GM19043 (cell line): Measurements from ENCODE around the gene GALNT2.

Experiments used
- ATAC-seq: cut with Tn5 transposase; IDR thresholded peaks from one replicate; pipeline ENCODE4 v1.9.1; 2021; ENCODE audit warnings: low read depth; ENCODE audit not compliant: unreplicated experiment

The GALNT2 gene

DNA sequence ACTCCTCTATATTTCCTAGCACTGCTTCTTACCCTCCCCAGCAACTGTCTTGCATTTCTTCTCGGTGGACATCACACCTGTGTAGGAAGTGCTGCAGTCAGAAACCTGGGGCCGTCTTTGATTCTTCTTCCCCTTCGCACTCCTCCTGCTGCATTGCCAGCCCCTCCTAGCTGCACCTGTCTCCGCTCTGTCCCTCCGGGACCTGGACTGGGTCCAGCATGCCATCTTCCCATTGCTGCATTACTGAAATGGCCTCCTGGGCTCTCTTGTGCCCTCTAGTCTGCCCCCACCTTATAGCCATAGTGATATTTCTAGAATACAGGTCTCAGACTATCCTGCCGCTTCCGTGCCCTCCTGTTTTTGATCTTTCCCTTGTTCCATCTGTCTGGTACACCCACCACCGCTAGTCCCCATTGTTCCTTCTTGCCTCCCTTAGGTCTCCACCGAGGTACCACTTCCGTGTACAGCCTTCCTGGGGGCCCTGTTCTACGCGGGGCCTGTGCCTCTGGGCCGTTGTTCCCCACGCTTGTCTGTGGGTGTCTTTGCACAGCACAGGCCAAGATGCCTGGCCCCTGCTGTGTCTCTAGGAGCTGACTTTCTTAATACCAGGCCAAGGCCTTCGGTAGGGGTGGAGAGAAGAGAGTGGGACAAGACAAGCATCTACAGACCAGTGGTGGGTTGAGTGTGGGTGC is 107.6 kb downstream of the GALNT2 start:
- ATAC-seq = no peak

DNA sequence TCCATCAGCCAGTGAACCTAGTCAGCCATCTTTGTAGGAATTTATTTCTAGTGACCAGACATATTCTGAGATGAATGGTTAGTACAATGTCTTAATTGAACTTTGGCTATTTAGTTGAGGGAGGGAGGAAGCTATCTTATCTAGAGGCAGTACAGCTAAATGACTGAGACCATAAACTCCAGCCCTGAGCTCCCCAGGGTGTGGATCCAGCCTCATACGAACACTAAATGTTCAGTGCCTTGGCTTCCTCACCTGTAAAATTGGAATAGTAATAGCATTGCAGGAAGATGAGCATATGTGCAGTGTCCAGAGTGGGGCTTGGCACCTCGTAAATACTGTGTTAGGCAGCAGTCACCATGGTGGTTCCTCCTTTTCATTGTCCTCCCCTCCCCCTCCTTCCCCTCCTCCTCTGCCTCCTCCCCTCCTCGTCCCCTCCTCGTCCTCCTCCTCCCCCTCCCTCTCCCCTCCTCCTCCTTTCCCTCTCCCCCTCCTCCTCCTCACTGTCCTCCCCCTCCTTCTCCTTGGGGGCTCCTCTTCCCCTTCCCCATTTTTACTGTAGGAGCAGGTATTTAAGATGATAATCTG is 108.2 kb downstream of the GALNT2 start:
- ATAC-seq = no peak

DNA sequence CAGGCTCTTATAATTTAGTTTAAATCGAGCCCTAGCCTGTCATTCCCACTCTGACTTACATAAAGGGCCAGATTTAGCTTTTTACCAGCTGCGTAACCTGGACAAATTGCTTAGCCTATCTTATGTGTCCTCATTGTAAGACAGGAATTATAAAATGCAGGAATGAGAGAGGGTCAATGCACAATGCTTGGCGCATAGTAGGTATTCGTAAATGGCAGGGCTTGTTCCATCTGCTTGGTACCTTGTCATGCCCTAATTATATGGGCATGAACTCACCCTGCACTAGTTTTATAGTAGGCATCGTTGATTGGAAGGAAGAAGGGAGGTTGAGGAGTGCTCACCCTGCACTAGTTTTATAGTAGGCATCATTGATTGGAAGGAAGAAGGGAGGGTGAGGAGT is 108.8 kb downstream of the GALNT2 start:
- ATAC-seq = no peak

DNA sequence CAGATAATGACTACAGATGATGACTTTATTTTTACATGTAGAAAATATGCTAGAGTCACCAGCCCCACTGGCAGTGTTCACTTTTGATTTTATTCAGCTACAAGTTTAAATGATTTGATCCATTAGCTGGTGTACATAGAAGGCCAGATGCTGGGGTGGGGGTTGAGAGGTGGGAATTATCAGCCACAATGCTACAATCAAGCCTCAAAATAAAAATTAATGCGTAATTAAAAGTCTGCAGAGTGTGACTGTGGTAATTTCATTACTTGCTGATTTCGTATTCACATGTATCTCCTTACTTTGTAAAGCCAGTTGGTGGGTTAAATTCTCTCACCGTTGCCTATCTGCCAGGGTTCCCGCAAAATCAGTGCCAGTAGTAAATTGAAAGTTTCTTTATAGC is 109.3 kb downstream of the GALNT2 start:
- no peak for ATAC-seq

DNA sequence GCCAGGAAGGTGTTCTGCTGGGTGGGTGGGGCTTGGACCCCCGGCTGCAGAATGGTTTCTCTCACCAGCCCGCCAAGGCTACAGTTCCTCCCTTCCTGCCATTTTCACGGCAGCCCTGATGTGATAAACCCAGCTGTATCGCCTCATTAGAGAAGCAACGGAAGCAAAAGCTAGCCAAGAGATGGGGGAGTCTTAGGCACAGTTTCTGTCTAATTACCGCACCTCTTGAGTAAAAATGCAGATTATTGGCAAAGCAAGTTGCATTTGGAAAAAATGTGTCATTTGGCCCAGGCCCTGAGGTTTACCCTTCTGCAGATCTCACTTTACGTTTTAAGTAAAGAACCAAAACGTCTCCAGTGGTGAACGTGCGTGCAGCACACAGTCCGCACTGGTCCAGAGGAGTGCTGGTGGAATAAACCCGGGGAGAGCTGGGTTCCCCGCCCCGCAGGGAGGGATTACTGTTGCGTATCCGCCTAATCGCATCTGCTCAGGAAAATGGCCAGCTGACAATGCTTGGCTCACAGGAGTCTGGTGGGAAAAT is 109.9 kb downstream of the GALNT2 start:
- ATAC-seq = no peak

DNA sequence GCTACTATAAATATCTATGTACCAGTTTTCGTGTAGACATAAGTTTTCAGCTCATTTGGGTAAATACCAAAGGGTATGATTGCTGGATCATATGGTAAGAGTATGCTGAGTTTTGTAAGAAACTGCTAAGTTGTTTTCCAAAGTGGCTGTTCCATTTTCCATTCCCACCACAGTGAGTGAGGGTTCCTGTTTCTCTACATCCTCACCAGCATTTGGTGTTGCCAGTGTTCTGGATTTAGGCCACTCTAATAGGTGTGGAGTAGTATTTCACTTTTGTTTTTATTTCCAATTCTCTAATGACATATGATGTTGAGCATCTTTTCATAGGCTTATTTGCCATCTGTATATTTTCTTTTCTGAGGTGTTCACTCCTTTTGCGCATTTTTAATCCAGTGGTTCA is 112.2 kb downstream of the GALNT2 start:
- ATAC-seq = no peak

DNA sequence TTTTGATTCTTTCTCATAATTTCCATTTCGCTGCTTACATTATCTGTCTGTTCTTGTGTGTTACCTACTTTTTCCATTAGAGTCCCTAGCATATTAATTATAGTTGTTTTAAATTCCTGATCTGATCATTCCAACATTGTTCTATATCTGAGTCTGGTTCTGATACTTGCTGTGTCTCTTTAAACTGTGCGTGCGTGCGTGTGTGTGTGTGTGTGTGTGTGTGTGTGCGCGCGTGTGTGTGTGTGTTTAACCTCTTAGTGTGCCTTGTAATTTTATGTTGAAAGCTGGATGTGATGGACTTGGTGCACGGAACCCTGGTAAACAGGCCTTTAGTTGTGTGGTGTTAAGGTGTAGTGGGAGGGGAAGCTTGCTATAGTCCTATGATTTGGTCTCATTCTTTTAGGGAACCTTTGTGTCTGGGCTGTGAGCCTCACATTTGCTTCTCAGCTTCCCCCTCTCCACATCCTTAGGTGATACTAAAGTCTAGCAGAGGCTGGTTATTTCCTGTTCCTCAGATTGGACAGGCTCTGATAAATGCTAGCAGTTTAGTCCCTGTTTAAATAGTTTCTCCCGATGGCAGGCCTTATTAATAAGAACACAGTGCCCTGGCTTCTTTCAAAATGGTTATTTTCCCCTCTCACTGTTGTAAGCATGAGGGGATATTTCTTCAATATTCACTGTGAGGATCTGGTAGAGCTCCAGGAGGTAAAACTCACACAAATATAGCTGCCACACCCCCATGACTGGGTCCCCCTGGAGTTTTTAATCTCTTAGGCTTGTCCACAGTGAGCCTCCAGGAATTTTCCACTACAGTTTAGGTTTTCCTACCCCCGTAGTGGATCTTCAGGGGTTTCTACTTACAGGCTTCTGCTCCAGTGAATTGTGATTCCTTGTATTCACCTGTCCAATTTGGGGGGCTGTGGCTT is 118.3 kb downstream of the GALNT2 start:
- no peak for ATAC-seq

DNA sequence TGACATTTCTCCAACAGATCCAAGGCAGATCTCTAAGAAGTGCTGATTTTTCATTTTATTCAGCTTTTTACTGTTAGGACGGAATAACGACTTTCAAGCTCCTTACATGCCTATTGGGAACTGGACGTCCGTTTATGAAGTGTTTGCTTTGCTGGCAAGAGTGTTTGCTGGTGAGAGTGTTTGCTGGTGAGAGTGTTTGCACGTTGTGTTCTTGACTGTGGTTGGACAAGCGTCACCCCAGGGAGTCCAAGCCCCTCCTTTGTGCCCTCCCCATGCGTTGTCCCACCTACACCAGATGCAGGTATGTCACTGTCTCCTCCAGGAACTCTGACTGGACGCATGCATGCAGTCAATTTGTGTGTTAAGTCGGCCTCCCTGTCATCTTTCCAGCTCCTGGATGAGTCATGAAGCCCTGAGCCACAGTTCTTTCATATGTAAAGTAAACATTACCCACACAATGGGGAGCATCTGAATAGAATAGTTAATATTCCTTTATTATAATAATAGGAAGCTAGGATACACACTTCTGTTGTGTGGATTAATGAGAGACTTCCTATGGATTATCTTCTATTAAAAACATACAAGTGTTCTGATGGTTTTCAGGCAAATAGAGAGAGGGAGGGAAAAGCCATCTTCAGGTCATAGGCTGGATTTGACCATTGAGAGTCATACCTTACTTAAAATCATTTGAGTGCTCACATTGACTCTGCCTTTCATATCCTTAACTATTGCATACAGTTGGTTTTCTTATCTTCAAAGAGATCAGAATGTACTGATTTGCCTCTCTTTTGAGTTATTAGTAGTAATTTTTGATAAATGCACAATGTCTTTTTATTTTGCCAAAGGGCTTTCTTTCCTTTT is 119.2 kb downstream of the GALNT2 start:
- no peak for ATAC-seq

DNA sequence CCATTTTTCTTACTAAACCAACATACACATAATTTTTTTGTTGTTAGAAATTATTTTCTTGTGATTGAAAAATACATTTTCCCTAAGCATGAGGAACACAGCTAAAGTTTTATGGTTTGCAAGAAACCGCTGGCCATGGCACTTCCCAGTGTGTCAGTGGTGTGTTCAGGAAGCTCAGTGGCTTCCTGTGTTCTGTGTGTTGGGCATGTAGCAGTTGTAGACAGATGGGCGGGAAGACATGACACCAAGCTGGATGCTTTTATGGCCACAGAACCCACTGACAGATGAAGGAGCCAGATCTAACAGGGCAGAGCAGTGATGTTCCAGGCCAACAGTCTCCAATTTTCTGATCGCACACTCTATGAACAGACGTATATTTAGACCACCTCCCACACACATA is 119.8 kb downstream of the GALNT2 start:
- ATAC-seq = no peak

DNA sequence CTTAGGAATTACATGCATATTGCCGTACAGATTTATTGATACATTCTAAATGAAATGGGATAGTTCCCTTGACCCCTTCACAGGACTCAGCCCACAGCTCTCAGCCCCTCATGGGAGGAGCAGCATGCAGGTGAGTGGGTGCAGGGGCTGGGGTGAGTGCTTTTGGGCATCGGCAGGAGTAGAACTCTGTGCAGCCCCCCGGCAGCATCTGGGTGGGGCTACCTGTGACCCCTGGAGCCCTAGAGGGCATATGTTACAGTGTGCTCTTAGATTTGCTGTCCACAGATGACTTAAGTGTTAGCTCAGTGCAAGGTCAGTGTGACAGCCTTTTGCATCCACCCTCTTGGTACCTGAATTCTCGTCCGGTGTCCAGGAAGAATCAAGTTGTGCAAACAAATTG is 120.3 kb downstream of the GALNT2 start:
- no peak for ATAC-seq

DNA sequence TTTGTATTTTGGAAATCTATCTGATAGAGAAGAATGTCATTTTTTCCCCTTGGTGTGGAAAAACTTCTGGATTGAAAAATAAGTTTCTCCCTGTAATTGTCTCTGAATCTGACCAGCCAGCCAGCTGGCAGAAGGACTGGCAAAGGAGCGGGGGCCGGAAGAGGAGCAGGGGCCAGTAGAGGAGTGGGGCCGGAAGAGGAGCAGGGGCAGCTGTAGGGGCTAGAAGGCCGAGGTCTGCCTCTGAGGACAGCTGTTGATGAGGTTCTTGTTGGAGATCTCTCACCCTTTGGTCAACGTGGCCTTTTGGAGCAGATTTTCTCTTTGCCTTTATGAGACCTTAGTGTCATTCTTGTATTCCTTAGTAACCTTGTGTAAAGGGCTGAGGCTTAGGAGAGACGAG is 121.8 kb downstream of the GALNT2 start:
- no peak for ATAC-seq

DNA sequence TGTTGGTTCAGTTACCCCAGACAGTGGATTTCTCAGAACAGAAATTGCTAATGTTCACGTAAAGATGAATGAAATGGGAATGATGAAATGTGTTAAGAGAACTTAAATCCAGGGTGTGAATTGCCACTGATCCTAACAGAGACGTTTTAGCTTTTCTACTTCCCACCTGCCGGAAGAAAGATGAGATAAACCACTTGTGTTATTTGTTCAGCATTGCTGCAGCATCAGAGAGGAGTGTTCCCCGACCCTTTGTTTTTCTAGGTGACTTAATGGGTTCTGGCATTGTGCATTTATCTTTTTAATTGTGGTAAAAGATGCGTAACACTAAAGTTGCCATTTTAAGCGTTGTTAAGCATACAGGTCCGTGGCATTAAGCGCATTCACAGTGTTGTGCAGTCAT is 122.3 kb downstream of the GALNT2 start:
- no peak for ATAC-seq

DNA sequence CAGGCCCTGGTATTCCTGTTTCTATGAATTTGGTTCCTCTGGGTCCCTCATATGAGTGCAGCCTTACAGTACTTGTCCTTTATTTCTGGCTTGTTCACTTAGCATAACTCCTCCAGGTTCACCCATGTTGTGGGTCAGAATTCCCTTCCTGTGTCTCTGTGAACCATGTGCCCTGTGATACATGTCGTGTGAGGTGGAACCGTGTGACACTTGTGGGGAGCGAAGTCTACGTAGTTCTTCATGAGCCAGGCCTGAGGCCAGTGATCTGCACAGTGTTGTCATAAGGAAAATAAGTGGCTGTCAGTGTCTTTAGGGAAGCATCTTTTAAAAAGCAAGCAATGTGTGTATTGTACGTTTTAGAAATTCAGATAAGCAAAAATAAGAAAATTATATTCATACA is 122.8 kb downstream of the GALNT2 start:
- no peak for ATAC-seq

DNA sequence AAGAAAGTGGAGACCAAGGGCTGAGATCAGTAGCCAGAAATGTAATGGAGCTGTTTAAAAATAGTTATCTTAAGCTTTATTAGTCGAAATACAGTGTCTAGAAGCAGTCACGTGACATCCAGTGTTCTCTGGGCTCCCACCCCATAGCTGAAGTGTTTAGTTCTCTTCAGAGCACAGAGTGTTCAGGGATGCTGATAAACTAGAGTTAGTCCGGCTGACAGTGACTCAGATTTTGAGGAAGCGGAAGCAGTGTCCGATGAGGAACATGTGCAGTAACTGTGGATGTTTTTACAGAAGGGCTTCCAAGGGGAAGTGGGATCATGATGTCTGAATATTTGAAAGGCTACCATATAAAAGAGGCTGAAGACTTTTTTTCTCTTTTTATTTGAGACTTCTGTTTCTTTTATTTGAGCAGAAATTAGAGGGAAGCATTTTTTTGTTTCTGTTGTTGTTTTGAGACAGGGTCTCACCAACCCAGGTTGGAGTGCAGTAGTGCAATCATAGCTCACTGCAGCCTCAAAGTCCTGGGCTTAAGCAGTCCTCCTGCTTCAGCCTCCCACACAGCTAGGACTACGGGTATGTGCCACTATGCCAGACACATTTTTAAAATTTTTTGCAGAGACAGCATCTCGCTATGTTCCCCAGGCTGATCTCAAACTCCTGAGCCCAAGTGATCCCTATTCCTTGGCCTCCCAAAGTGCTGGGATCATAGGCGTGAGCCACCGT is 124.2 kb downstream of the GALNT2 start:
- no peak for ATAC-seq

DNA sequence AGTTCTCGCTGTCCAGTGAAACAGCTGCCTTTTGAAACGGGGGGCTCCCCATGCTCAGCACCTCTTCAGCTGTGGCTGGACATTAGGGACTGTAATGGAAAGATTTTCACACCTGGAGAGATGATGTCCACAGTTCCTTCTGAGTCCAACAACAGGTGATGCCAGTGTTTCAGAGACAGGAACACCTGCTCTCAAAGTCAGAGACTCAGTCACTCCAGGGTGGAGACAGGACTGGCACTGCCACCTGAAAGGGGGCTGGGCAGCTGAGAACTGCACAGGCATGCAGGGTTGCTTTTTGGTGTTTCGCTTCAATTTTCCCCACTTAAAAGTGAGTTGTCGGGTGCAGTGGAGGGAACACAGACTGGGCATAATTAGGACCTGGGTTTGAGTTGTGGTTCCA is 124.8 kb downstream of the GALNT2 start:
- no peak for ATAC-seq

DNA sequence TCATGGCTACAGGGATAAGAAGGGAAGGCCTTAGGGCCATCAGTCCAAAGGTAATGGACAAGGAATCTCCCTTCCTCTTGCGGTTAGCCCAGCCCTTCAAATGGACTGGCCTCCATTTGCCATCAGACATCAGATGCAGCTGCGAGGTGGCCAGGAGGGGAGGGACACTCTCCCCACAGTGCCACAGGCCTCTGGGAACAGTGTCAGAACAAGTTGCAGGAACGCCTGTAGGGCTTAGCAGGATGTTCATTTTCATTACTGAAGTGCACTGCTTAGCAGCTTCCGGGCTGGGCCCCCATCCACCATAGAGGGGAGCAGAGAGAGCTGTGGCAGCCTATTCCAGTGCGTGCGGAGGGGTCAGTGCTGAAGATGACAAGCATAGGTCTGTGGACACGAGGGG is 127.5 kb downstream of the GALNT2 start:
- ATAC-seq = no peak

DNA sequence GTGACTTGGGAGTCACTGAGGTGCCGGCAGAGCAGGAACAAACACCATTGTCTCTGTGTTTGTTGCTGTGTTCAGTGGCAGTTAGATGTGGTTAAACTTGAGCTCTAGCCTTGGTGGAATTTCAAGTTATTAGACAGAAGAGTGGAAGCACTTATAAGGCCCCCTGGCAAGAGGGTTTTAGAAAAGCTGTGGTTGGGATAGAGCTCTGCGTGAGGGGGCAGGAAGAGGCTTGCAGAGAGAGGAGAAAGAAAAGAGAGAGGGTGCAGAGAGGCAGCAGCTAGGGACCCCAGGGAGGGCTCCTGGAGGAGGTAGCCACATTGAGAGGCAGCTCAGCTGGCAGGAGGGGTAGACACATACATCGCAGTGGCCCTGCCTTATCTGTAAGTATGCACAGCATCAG is 128.2 kb downstream of the GALNT2 start:
- no peak for ATAC-seq

DNA sequence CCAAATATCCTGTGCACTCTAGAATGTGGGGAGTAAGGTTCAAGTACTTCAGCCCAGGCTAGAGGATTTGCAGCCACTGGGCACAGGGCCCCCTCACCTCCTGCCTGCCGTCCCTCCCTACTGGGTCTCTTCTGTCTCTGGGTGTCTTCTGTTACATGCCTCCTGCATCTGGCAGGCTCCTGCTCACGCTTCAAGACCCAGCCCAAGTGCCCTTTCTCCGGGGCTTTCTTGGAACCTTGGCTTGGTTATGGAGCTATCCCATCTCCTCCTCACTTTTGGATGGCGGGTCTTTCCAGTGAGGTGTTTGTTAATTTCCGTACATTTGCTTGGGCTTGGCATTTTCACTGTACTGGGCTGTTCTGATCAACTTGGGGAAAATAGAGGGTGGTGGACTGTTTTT is 129.0 kb downstream of the GALNT2 start:
- no peak for ATAC-seq

DNA sequence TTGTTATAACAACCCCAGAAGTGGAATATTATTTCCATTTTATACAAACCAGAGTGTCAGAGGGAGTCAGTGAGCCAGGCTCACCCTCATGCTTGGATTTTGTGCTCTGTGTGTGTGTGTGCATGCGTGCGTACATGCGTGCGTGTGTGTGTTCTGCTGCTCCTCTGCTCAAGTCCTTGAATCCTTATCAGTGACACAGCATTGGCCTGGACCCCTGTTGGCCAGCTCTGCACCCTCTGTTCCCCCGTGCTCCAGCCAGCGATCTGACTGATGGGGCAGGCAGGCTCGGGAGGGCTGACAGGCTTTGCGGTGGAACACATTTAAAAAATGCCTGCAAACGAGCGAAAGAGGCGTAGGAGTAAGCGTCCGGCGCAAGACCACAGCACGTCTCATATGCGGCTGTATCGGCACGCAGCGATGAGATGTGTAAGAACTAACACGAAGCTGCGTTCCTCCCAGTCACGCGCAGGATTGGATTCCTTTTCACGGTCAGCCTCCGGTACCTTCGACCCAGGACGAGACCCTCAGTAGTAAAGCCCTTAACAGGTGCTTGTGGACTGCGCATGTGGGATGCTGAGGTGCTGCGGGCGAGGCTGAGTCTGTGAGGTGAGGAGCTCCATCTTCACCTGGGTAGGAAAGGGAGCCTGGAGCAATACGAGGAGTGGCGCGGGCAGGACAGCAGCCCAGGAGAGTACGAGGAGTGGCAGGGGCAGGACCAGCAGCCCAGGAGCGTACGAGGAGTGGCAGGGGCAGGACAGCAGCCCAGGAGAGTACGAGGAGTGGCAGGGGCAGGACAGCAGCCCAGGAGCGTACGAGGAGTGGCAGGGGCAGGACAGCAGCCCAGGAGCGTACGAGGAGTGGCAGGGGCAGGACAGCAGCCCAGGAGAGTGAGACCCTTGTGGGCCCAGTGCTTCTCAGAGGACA is 130.9 kb downstream of the GALNT2 start:
- ATAC-seq = no peak
